AG08395 (cell line): Measurements from ENCODE around the gene CFAP57.
"Not testable (repeated sequence)": the region's sequence is repeated elsewhere in the genome, so short reads cannot be mapped to it uniquely, and the experiment has no call there.

Source experiments
- DNase-seq: peaks from one replicate; pipeline ENCODE4 v3.0.0; 2012; ENCODE audit warnings: mixed read lengths, low spot score

The CFAP57 gene

GRCh38 chr1:43171876-43172526, at the start of gene CFAP57, which contains the start of gene EBNA1BP2:
Gene CFAP57 (plus strand): TSS chr1:43172330. CDS start chr1:43172754, 424 bp downstream.
Gene EBNA1BP2 (minus strand): TSS chr1:43172290. CDS start chr1:43172118, 172 bp downstream.
- DNase-seq: peak; percentile 96

- DNase-seq: no peak
These were observed 49.1 kb upstream of the CFAP57 start for GRCh38 chr1:43123031-43123430.

- DNase-seq: no peak
These were observed 43.3 kb upstream of the CFAP57 start for GRCh38 chr1:43128816-43129215.

- DNase-seq: no peak
These were observed 42.7 kb upstream of the CFAP57 start for GRCh38 chr1:43129426-43129825.

GRCh38 chr1:43134068-43134467, 38.1 kb upstream of the CFAP57 start:
- DNase-seq: no peak

GRCh38 chr1:43134640-43135039, 37.5 kb upstream of the CFAP57 start:
- DNase-seq: no peak

- DNase-seq: no peak
These were observed 36.0 kb upstream of the CFAP57 start for GRCh38 chr1:43135857-43136781.

GRCh38 chr1:43137445-43138052, 34.6 kb upstream of the CFAP57 start:
- DNase-seq: no peak

GRCh38 chr1:43139295-43139694, 32.8 kb upstream of the CFAP57 start:
- DNase-seq: not testable (repeated sequence)

- no peak for DNase-seq
These were observed 32.1 kb upstream of the CFAP57 start for GRCh38 chr1:43140010-43140409.

- no peak for DNase-seq
These were observed 31.5 kb upstream of the CFAP57 start for GRCh38 chr1:43140583-43140982.

GRCh38 chr1:43143441-43143888, 28.7 kb upstream of the CFAP57 start:
- DNase-seq: no peak

GRCh38 chr1:43144237-43144636, 27.9 kb upstream of the CFAP57 start:
- DNase-seq: peak; percentile 11

GRCh38 chr1:43147625-43148327, 24.4 kb upstream of the CFAP57 start:
- peak; percentile 51 for DNase-seq

- DNase-seq: no peak
These were observed 22.2 kb upstream of the CFAP57 start for GRCh38 chr1:43149889-43150288.

GRCh38 chr1:43152866-43153265, 19.3 kb upstream of the CFAP57 start:
- DNase-seq: no peak

- no peak for DNase-seq
These were observed 18.7 kb upstream of the CFAP57 start for GRCh38 chr1:43153443-43153842.

GRCh38 chr1:43156026-43156425, 16.1 kb upstream of the CFAP57 start:
- no peak for DNase-seq

- no peak for DNase-seq
These were observed 7.0 kb upstream of the CFAP57 start for GRCh38 chr1:43165162-43165561.

GRCh38 chr1:43165765-43166164, 6.4 kb upstream of the CFAP57 start:
- no peak for DNase-seq

GRCh38 chr1:43171312-43171875, 736 bp upstream of the CFAP57 start:
- DNase-seq: no peak

GRCh38 chr1:43172527-43172972, 420 bp downstream of the CFAP57 start:
- peak; percentile 95 for DNase-seq
